OCI-LY7 (cell line): ENCODE results near the gene NDUFS8. TPM values are rescaled to one million over a fixed set of nuclear protein-coding genes. Genes with fewer than 3 reads are reported as not detected.

Experiments
- BruUV-seq: library from RNA; stranded (reverse); fragments of 400-500 nt; replicated peaks from 2 replicates; lab custom pipeline; 2021; lab: Mats Ljungman, UMichigan
- CTCF ChIA-PET: fragments of 300-600 bp; sonication (Branson Sonifier 250); formaldehyde crosslinking; loops from one replicate; lab custom pipeline; 2022; ENCODE audit warnings: antibody characterized with exemption; ENCODE audit not compliant: unreplicated experiment; lab: Charles Lee
- POLR2A ChIA-PET: fragments of 300-600 bp; sonication (Branson Sonifier 250); formaldehyde crosslinking; loops from one replicate; lab custom pipeline; 2022; ENCODE audit warnings: antibody characterized with exemption; lab: Charles Lee
- DNase-seq: peaks from one replicate; pipeline ENCODE4 v3.0.0-alpha.2; 2015; ENCODE audit warnings: low spot score
- H2AFZ ChIP-seq: fragments of 200-600 bp; sonication (generic), shearing (Covaris generic); 2 replicates; pipeline ENCODE4 v1.6.1; 2014; ENCODE audit warnings: mild to moderate bottlenecking, antibody characterized with exemption, low read length, moderate library complexity
- H3K27ac ChIP-seq: fragments of 200-600 bp; sonication (generic); 2 replicates; pipeline ENCODE4 v1.5.1; 2014; ENCODE audit warnings: mixed run types, low read depth, mild to moderate bottlenecking, moderate library complexity, low read length, inconsistent platforms; ENCODE audit not compliant: poor library complexity, severe bottlenecking
- H3K36me3 ChIP-seq: fragments of 200-600 bp; sonication (generic); 2 replicates; pipeline ENCODE4 v1.6.1; 2014; ENCODE audit warnings: mild to moderate bottlenecking, antibody characterized with exemption, low read length, moderate library complexity, mixed read lengths; ENCODE audit not compliant: insufficient read depth
- H3K4me1 ChIP-seq: fragments of 200-600 bp; sonication (generic); 2 replicates; pipeline ENCODE4 v1.5.1; 2014; ENCODE audit warnings: mild to moderate bottlenecking, low read length; ENCODE audit not compliant: insufficient read depth, poor library complexity, severe bottlenecking
- H3K4me2 ChIP-seq: fragments of 200-600 bp; sonication (generic); 2 replicates; pipeline ENCODE4 v1.6.1; 2014; ENCODE audit warnings: mild to moderate bottlenecking, low read length
- H3K4me3 ChIP-seq: fragments of 200-600 bp; sonication (generic); 2 replicates; pipeline ENCODE4 v1.5.1; 2014; ENCODE audit warnings: mild to moderate bottlenecking, low read depth, low read length; ENCODE audit not compliant: poor library complexity, severe bottlenecking
- H3K79me2 ChIP-seq: fragments of 200-600 bp; sonication (generic); 2 replicates; pipeline ENCODE4 v1.6.1; 2016; ENCODE audit warnings: low read depth, mild to moderate bottlenecking, low read length, moderate library complexity, mixed read lengths; ENCODE audit not compliant: insufficient read depth
- H3K9me2 ChIP-seq: fragments of 200-600 bp; sonication (generic); 2 replicates; pipeline ENCODE4 v1.6.1; 2016; ENCODE audit warnings: mild to moderate bottlenecking, low read length, mixed read lengths; ENCODE audit not compliant: insufficient read depth
- H3K9me3 ChIP-seq: fragments of 200-600 bp; sonication (generic); 2 replicates; pipeline ENCODE4 v1.6.1; 2014; ENCODE audit warnings: mild to moderate bottlenecking, mixed run types, low read length, mixed read lengths
- H4K20me1 ChIP-seq: fragments of 200-600 bp; sonication (generic); 2 replicates; pipeline ENCODE4 v1.6.1; 2014; ENCODE audit warnings: mild to moderate bottlenecking, antibody characterized with exemption, low read length, moderate library complexity, mixed read lengths; ENCODE audit not compliant: insufficient read depth
- EZH2phosphoT487 ChIP-seq: fragments of 200-600 bp; sonication (generic); IDR thresholded peaks from 2 replicates; pipeline ENCODE4 v1.6.1; 2018; ENCODE audit warnings: low read depth, borderline replicate concordance, mild to moderate bottlenecking, mixed run types, antibody characterized with exemption, low read length, moderate library complexity, mixed read lengths
- intact Hi-C: fragments of 100-400 bp; cut with micrococcal nuclease; formaldehyde crosslinking; loops from one replicate; pipeline ENCODE4 v1.10.0; 2022; ENCODE audit not compliant: unreplicated experiment
- total RNA-seq, 2 experiments: library from RNA; depleted of rRNA in 1 of 2; stranded (reverse); fragments of >200 nt in 1 of 2; shearing (Covaris generic) in 1 of 2; gene quantifications; 2 replicates each; pipeline ENCODE4 v1.2.3, GENCODE V29; 2014 to 2022
- TF ChIP-seq, protein P1 (sequence below): fragments of 200-600 bp; sonication (generic); conservative IDR thresholded peaks from 2 replicates; pipeline ENCODE4 v1.5.1; 2014; ENCODE audit warnings: mild to moderate bottlenecking, antibody characterized with exemption, low read length, moderate library complexity, mixed read lengths

NDUFS8 gene
- total RNA-seq, 2 experiments from 2014 or later: 126 to 173 TPM

DNA sequence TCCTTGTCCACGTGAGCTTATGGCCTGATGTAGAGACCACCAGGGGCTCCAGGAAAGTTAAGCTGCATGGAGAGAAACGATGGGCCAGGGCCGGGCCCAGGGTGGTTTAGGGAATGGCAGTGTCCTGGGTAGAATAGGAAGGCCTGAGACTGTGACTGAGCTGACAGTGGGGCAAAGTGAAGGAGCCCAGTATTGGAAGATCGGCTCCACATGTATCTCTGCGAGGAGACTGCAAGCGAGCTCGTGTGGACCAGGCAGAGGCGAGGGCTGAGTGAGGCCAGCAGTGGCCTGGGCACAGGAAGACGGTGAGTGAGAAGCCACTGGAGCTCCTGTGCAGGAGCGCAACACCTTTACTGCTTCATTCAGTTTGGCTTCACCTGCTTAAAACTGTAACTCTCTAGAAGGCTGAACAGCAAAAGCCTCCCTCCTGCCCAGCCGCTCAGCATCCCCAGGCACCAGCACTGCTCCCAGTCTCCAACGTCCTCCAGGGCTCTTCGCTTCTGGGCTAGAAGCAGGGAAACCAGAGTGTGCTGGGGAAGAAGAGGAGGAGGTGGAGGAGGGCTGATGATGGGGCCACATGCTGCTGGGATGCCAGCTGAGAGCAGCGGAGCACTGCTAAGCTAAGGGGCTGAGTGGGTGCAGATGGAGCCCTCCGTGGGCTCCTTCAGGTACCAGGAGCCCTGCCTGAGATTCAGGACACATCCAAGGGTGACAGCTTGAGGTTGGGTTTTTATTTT is 21.8 kb downstream of the NDUFS8 start:
- Histone ChIP-seq H4K20me1 (no peaks in the 10 kb centered on the region), H3K36me3 (peaks cover 59% of the 10 kb centered on the region), H2AFZ (no peak overlapping the region), H3K9me2 (no peaks in the 10 kb centered on the region), H3K79me2 (no peaks in the 10 kb centered on the region), H3K9me3 (no peaks in the 10 kb centered on the region), H3K4me1 (no peaks in the 10 kb centered on the region), H3K4me3 (no peak overlapping the region), H3K27ac (no peak overlapping the region), H3K4me2 (no peak overlapping the region)
- intact Hi-C loops: no loop called here
- no peak for TF ChIP-seq EZH2phosphoT487
- TF ChIP-seq, protein P1, sequence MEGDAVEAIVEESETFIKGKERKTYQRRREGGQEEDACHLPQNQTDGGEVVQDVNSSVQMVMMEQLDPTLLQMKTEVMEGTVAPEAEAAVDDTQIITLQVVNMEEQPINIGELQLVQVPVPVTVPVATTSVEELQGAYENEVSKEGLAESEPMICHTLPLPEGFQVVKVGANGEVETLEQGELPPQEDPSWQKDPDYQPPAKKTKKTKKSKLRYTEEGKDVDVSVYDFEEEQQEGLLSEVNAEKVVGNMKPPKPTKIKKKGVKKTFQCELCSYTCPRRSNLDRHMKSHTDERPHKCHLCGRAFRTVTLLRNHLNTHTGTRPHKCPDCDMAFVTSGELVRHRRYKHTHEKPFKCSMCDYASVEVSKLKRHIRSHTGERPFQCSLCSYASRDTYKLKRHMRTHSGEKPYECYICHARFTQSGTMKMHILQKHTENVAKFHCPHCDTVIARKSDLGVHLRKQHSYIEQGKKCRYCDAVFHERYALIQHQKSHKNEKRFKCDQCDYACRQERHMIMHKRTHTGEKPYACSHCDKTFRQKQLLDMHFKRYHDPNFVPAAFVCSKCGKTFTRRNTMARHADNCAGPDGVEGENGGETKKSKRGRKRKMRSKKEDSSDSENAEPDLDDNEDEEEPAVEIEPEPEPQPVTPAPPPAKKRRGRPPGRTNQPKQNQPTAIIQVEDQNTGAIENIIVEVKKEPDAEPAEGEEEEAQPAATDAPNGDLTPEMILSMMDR: no peak
- BruUV-seq: no TSS peak
- POLR2A ChIA-PET: no interaction called here
- CTCF ChIA-PET: no interaction called here
- DNase-seq: no peak

DNA sequence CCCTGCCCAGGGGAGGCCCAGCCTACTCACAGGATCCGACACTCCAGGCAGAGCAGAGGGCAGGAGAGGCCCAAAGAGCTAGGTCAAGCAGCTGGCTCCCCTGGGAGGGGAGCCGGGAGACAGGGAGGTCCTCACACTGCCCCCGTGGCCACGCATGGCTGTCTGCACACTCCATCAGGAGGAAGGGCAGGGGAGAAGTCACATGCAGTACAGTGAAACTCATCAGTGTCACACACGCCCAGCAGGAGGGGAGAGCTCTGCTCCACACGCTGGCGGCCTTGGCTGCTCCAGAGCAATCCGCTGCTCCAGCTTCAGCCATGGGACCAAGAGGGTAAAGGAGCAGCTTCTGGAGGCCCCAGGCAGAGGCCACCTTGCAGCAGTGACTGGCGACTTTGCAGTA is 22.6 kb downstream of the NDUFS8 start:
- no TSS peak for BruUV-seq
- H3K27ac ChIP-seq: no peak overlapping the region
- no peak overlapping the region for H2AFZ ChIP-seq
- H3K4me3 ChIP-seq: no peak overlapping the region
- CTCF ChIA-PET: no interaction called here
- H3K4me2 ChIP-seq: no peak overlapping the region
- no peaks in the 10 kb centered on the region for H3K4me1 ChIP-seq
- DNase-seq: no peak
- no peaks in the 10 kb centered on the region for H3K9me2 ChIP-seq
- no peaks in the 10 kb centered on the region for H4K20me1 ChIP-seq
- H3K36me3 ChIP-seq: peaks cover 59% of the 10 kb centered on the region
- TF ChIP-seq, protein P1: no peak
- no peak for TF ChIP-seq EZH2phosphoT487
- no peaks in the 10 kb centered on the region for H3K79me2 ChIP-seq
- intact Hi-C loops: no loop called here
- POLR2A ChIA-PET: interaction anchor here (0.6 kb wide), 1 partner anchor 86 kb away, joined by 3 read pairs; no protein-coding TSS in a partner anchor
- H3K9me3 ChIP-seq: no peaks in the 10 kb centered on the region
